ENCODE results near the gene FNDC10.
"Not testable (repeated sequence)": the region's sequence is repeated elsewhere in the genome, so short reads cannot be mapped to it uniquely, and the experiment has no call there.

Gene FNDC10

GRCh38 chr1:1567152-1567875, 32.6 kb downstream of the FNDC10 start:
- no peak for DNase-seq (ENCODE audit: low read depth in 2 of 2)

GRCh38 chr1:1565340-1565739, 34.6 kb downstream of the FNDC10 start:
- no peak for DNase-seq (ENCODE audit: low read depth in 2 of 2)

GRCh38 chr1:1564268-1564667, 35.7 kb downstream of the FNDC10 start:
- DNase-seq (ENCODE audit: low read depth in 2 of 2) = no peak

GRCh38 chr1:1563688-1564087, 36.2 kb downstream of the FNDC10 start:
- no peak for DNase-seq (ENCODE audit: low read depth in 2 of 2)

GRCh38 chr1:1562556-1563195, 37.3 kb downstream of the FNDC10 start:
- DNase-seq (ENCODE audit: low read depth in 2 of 2) = no peak

- DNase-seq (ENCODE audit: low read depth in 2 of 2) = no peak
These were observed 38.0 kb downstream of the FNDC10 start for GRCh38 chr1:1561801-1562470.

GRCh38 chr1:1560178-1560577, 39.8 kb downstream of the FNDC10 start:
- no peak for DNase-seq (ENCODE audit: low read depth in 2 of 2)

GRCh38 chr1:1559066-1559465, 40.9 kb downstream of the FNDC10 start:
- no peak for DNase-seq (ENCODE audit: low read depth in 2 of 2)

GRCh38 chr1:1558591-1558990, 41.3 kb downstream of the FNDC10 start:
- no peak for DNase-seq (ENCODE audit: low read depth in 2 of 2)

GRCh38 chr1:1557688-1558087, 42.2 kb downstream of the FNDC10 start:
- not testable (repeated sequence) for DNase-seq (ENCODE audit: low read depth in 2 of 2)

- DNase-seq (ENCODE audit: low read depth in 2 of 2) = not testable (repeated sequence)
These were observed 43.0 kb downstream of the FNDC10 start for GRCh38 chr1:1556961-1557360.

GRCh38 chr1:1556505-1556904, 43.4 kb downstream of the FNDC10 start:
- no peak for DNase-seq (ENCODE audit: low read depth in 2 of 2)

GRCh38 chr1:1554926-1555915, 44.7 kb downstream of the FNDC10 start:
- DNase-seq (ENCODE audit: low read depth in 2 of 2) = no peak

GRCh38 chr1:1554550-1554925, 45.4 kb downstream of the FNDC10 start:
- DNase-seq (ENCODE audit: low read depth in 2 of 2) = no peak

- DNase-seq (ENCODE audit: low read depth in 2 of 2) = no peak
These were observed 46.0 kb downstream of the FNDC10 start for GRCh38 chr1:1553821-1554494.

- DNase-seq (ENCODE audit: low read depth in 2 of 2) = no peak
These were observed 47.7 kb downstream of the FNDC10 start for GRCh38 chr1:1552263-1552639.

- DNase-seq (ENCODE audit: low read depth in 2 of 2) = no peak
These were observed 48.2 kb downstream of the FNDC10 start for GRCh38 chr1:1551524-1552262.

GRCh38 chr1:1550591-1551432, 49.1 kb downstream of the FNDC10 start:
- no peak for DNase-seq (ENCODE audit: low read depth in 2 of 2)

GRCh38 chr1:1550087-1550486, 49.8 kb downstream of the FNDC10 start:
- no peak for DNase-seq (ENCODE audit: low read depth in 2 of 2)

GRCh38 chr1:1548591-1548990, 51.3 kb downstream of the FNDC10 start:
- no peak for DNase-seq (ENCODE audit: low read depth in 2 of 2)

Measured in stimulated activated CD4-positive, alpha-beta T cell treated with anti-CD3 and anti-CD28 coated beads, Interleukin-4, amount 100 ng/mL, for 48 hours (primary cell).